SK-N-MC (cell line): ENCODE results near the gene SERPINA5.

ENCODE experiments used
- DNase-seq: peaks from one replicate; pipeline ENCODE4 v3.0.0-alpha.2; 2011; ENCODE audit warnings: low read depth, low spot score
- H3K27ac ChIP-seq: fragments of 200-600 bp; sonication (generic); 2 replicates; pipeline ENCODE4 v1.5.1; 2016; ENCODE audit warnings: mixed run types
- H3K36me3 ChIP-seq: fragments of 200-600 bp; sonication (generic); 2 replicates; pipeline ENCODE4 v1.6.1; 2017; ENCODE audit warnings: antibody characterized with exemption, low read length, mixed read lengths; ENCODE audit not compliant: insufficient read depth
- H3K4me3 ChIP-seq: fragments of 200-600 bp; sonication (generic); 2 replicates; pipeline ENCODE4 v1.5.1; 2016
- H3K9ac ChIP-seq: fragments of 200-600 bp; sonication (generic); 2 replicates; pipeline ENCODE4 v1.8.0; 2017; ENCODE audit warnings: mixed run types, mixed read lengths; ENCODE audit not compliant: insufficient read length
- H3K9me3 ChIP-seq: fragments of 200-600 bp; sonication (generic); 2 replicates; pipeline ENCODE4 v1.6.1; 2017; ENCODE audit warnings: low read depth, mild to moderate bottlenecking, antibody characterized with exemption, low read length, moderate library complexity, mixed read lengths
- EZH2 ChIP-seq: fragments of 200-600 bp; sonication (generic); IDR thresholded peaks from one replicate; pipeline ENCODE4 v1.6.1; 2017; ENCODE audit warnings: antibody characterized with exemption
- FOXP2 ChIP-seq: optimal IDR thresholded peaks from 2 replicates; pipeline ENCODE3; 2011; ENCODE audit warnings: mild to moderate bottlenecking, moderate library complexity; ENCODE audit not compliant: insufficient read depth; ENCODE audit errors: extremely low read length, control extremely low read depth
- POLR2AphosphoS5 ChIP-seq: IDR thresholded peaks from 2 replicates; pipeline ENCODE4 v1.6.1; 2012; ENCODE audit warnings: mild to moderate bottlenecking, low read depth, low read length, borderline replicate concordance

SERPINA5 gene

GRCh38 chr14:94581127-94581999 is at the start of gene SERPINA5:
Gene SERPINA5 (plus strand): TSS chr14:94581426. CDS start chr14:94587363, 5,937 bp downstream.
- H3K4me3 ChIP-seq: no peak within 1 kb of the TSS
- TF ChIP-seq EZH2 (no peak), FOXP2 (no peak), POLR2AphosphoS5 (no peak)
- H3K9me3 ChIP-seq: no peaks in the 10 kb centered on the region
- H3K9ac ChIP-seq: no peak within 1 kb of the TSS
- DNase-seq: no peak
- no peak within 1 kb of the TSS for H3K27ac ChIP-seq
- H3K36me3 ChIP-seq: no peaks in the 10 kb centered on the region

GRCh38 chr14:94532447-94532846 is 48.8 kb upstream of the SERPINA5 start:
- Histone ChIP-seq H3K4me3 (no peak overlapping the region), H3K9ac (no peak overlapping the region), H3K27ac (no peak overlapping the region), H3K36me3 (no peaks in the 10 kb centered on the region), H3K9me3 (no peaks in the 10 kb centered on the region)
- DNase-seq: no peak
- TF ChIP-seq POLR2AphosphoS5 (no peak), EZH2 (no peak), FOXP2 (no peak)

DNA sequence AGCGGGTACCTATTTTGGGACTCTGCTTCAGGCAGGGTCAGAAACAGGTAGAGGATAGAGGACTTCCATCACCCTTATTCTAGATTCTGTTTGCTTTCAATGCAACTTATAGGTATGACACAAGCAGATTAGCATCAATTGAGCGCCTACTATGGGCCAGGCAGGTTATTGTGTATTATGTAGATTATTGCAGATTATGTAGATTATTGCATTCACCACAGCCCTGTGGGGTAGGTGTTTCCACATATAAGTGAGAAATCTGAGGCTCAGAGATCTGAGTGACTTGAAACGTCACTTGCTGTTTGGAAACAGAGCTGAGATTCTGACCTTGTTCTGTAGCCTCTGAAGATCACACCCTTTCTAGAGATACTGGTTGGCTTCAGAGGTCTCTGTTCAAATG is 45.7 kb upstream of the SERPINA5 start:
- Histone ChIP-seq H3K9me3 (no peaks in the 10 kb centered on the region), H3K27ac (no peak overlapping the region), H3K4me3 (no peak overlapping the region), H3K36me3 (no peaks in the 10 kb centered on the region), H3K9ac (no peak overlapping the region)
- no peak for DNase-seq
- TF ChIP-seq FOXP2: no peak
- no peak for TF ChIP-seq POLR2AphosphoS5
- TF ChIP-seq EZH2: no peak

DNA sequence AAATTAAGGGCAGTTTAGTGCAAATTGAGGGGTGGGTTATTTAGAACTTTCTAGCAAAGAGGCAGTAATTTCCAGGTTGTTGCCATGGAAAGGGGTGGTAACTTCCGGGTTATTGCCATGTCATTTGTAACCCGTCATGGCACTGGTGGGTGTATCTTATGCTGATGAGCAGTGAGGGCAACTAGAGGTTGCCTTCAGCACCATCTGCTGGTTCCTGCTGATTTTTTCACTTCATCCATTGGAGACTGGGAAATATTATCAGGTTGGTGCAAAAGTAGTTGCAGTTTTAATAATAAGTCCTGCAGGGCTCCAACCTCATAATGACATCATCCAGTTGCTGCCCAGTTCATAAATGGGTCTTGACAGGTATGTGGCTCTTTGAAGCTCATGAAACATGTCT is 44.4 kb upstream of the SERPINA5 start:
- TF ChIP-seq FOXP2 (no peak), EZH2 (no peak), POLR2AphosphoS5 (no peak)
- Histone ChIP-seq H3K4me3 (no peak overlapping the region), H3K36me3 (no peaks in the 10 kb centered on the region), H3K9me3 (no peaks in the 10 kb centered on the region), H3K27ac (no peak overlapping the region), H3K9ac (no peak overlapping the region)
- no peak for DNase-seq

DNA sequence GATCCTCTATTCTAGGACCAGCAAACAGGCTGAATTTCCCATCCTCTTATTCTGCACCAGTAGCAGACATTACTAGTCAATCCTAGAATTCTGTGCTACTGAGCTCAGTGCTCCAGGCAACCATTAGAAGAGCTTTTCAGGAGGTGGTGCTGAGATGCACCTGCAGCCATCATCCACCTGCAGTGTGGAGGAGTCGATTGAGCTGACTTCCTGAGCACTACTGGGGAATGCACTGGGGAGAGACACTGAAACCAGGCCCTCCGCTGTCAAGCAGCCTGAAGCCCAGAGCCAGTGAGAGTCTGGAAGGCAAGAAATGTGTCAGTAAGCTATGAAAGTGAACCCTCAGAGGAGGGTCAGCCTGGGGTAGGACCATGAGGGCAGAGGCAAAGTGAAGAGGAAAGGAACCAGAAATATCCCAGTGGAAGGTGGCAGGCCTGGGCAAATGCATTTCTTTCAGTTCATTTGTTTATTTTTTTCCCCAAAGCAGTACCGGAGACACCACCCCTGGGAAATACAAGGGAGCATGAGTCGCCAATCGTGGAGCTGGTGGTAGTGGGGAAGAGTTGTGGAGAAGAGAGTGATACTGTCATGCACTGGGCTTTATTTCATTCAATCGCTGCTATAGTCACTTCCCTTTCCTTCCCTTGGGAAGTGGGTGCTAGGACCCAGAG is 43.0 kb upstream of the SERPINA5 start:
- no peaks in the 10 kb centered on the region for H3K9me3 ChIP-seq
- DNase-seq: no peak
- H3K4me3 ChIP-seq: no peak overlapping the region
- TF ChIP-seq POLR2AphosphoS5: no peak
- TF ChIP-seq FOXP2: no peak
- TF ChIP-seq EZH2: no peak
- H3K9ac ChIP-seq: no peak overlapping the region
- no peaks in the 10 kb centered on the region for H3K36me3 ChIP-seq
- H3K27ac ChIP-seq: no peak overlapping the region

DNA sequence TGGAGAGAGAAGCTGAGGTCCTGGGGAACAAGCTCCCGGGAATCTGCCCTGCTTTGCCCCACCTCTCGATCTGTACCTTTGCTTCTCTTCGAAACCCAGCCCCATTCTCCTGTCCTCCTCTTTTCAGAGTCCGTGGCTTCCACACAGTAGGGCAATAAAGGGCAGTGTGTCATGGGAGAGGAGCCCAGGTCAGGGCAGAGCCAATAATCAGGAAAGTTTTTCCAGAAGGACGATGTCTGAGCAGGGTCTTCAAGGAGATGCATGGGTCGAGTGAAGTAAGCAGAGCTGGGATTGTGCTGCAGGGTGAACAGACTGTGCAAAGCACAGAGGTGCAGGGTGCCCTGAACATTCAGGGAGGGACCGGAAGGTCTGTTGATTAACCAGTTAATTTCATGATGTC is 42.0 kb upstream of the SERPINA5 start:
- no peaks in the 10 kb centered on the region for H3K9me3 ChIP-seq
- H3K9ac ChIP-seq: no peak overlapping the region
- H3K36me3 ChIP-seq: no peaks in the 10 kb centered on the region
- no peak for TF ChIP-seq POLR2AphosphoS5
- TF ChIP-seq EZH2: no peak
- TF ChIP-seq FOXP2: no peak
- no peak overlapping the region for H3K4me3 ChIP-seq
- no peak for DNase-seq
- no peak overlapping the region for H3K27ac ChIP-seq

GRCh38 chr14:94540031-94540794 is 41.0 kb upstream of the SERPINA5 start:
- TF ChIP-seq FOXP2 (no peak), POLR2AphosphoS5 (no peak), EZH2 (no peak)
- no peak overlapping the region for H3K9ac ChIP-seq
- H3K4me3 ChIP-seq: no peak overlapping the region
- H3K27ac ChIP-seq: no peak overlapping the region
- no peaks in the 10 kb centered on the region for H3K36me3 ChIP-seq
- H3K9me3 ChIP-seq: no peaks in the 10 kb centered on the region
- no peak for DNase-seq
